ENCODE results near the gene CAPN11. TPM values are rescaled to one million over a fixed set of nuclear protein-coding genes. Genes with fewer than 3 reads are reported as not detected.

CAPN11 gene
- total RNA-seq, 1 experiment from 2014 or later = not detected

- Histone ChIP-seq H3K9me3 (ENCODE audit: low read length) (no peaks in the 10 kb centered on the region), H4K20me1 (ENCODE audit: low read length) (peaks cover 5% of the 10 kb centered on the region; the same call in 1 of the 2 replicates), H3K9me2 (replicated peaks; ENCODE audit: low read length) (no peaks in the 10 kb centered on the region), H3K36me3 (ENCODE audit: low read depth, low read length) (no peaks in the 10 kb centered on the region), H3K4me2 (ENCODE audit: low read length) (peak overlapping the region; percentile 37; the same call in 1 of the 2 replicates), H3K4me3 (ENCODE audit: low read length) (no peak overlapping the region), H3K4me1 (ENCODE audit: insufficient read depth, low read length) (peaks cover 29% of the 10 kb centered on the region), H3K79me2 (ENCODE audit: low read length) (peaks cover 26% of the 10 kb centered on the region), H3F3A (ENCODE audit: low read length, unreplicated experiment) (peaks cover 4% of the 10 kb centered on the region), H3K27me3 (ENCODE audit: low read length) (no peaks in the 10 kb centered on the region), H2AFZ (ENCODE audit: low read length) (no peak overlapping the region), H3K9ac (ENCODE audit: low read length) (no peak overlapping the region), H3K27ac (ENCODE audit: low read length) (no peak overlapping the region)
- intact Hi-C loops (cut with micrococcal nuclease) = loop anchor here (1.0 kb wide), 1 partner anchor 16 kb away; no protein-coding TSS in a partner anchor
- ChIA-PET CTCF (interaction anchor here (0.5 to 1.0 kb wide), 7 partner anchors 13 to 225 kb away, joined by 3 to 15 read pairs (median 7); partner anchors contain the start of gene SLC35B2), POLR2A (ENCODE audit: unreplicated experiment) (interaction anchor here (0.6 kb wide), 1 partner anchor 35 kb away, joined by 24 read pairs; no protein-coding TSS in a partner anchor)
- no TSS peak for BruUV-seq (replicated peaks)
- DNase-seq (peak; percentile 81), ATAC-seq (peak; percentile 45)
- TF ChIP-seq EZH2phosphoT487 (IDR thresholded peaks at IDR 0.05; ENCODE audit: borderline replicate concordance, low read length) (no peak), EZH2 (IDR thresholded peaks at IDR 0.05; ENCODE audit: low read length, unreplicated experiment) (no peak), CTCF (conservative IDR thresholded peaks at IDR 0.05; ENCODE audit: low read depth, low read length) (peak; percentile 78)
Observed at GRCh38 chr6:44221291-44221960, 62.8 kb downstream of the CAPN11 start.

DNA sequence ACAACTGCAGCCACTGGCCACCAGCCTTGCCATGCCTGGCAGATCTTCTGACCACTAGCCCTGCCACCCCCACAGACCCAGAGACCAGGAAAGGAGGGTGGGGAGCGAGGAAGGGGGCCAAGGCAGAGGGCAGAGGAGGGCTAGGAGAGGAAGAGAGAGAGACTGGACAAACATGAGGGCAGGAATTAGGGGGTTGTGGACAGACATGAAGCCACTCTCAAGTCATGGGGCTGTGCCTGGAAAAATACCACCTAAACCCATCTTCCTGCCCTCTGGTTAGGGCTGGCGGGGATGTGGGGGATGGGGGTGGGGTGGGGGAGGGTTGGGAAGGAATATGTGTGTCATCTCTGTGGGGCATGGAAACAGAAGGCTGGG lies 63.3 kb downstream of the CAPN11 start:
- Histone ChIP-seq H3F3A (ENCODE audit: low read length, unreplicated experiment) (peaks cover 4% of the 10 kb centered on the region), H3K4me1 (ENCODE audit: insufficient read depth, low read length) (peaks cover 29% of the 10 kb centered on the region), H3K27ac (ENCODE audit: low read length) (no peak overlapping the region), H3K9ac (ENCODE audit: low read length) (no peak overlapping the region), H4K20me1 (ENCODE audit: low read length) (peaks cover 5% of the 10 kb centered on the region; the same call in 1 of the 2 replicates), H3K79me2 (ENCODE audit: low read length) (peaks cover 30% of the 10 kb centered on the region), H3K36me3 (ENCODE audit: low read depth, low read length) (no peaks in the 10 kb centered on the region), H3K4me2 (ENCODE audit: low read length) (peak overlapping the region; percentile 37; the same call in 1 of the 2 replicates), H3K9me3 (ENCODE audit: low read length) (no peaks in the 10 kb centered on the region), H3K27me3 (ENCODE audit: low read length) (no peaks in the 10 kb centered on the region), H2AFZ (ENCODE audit: low read length) (no peak overlapping the region), H3K4me3 (ENCODE audit: low read length) (no peak overlapping the region), H3K9me2 (replicated peaks; ENCODE audit: low read length) (no peaks in the 10 kb centered on the region)
- no peak for TF ChIP-seq EZH2phosphoT487 (IDR thresholded peaks at IDR 0.05; ENCODE audit: borderline replicate concordance, low read length)
- no peak for TF ChIP-seq EZH2 (IDR thresholded peaks at IDR 0.05; ENCODE audit: low read length, unreplicated experiment)
- no peak for TF ChIP-seq CTCF (conservative IDR thresholded peaks at IDR 0.05; ENCODE audit: low read depth, low read length)
- ChIA-PET POLR2A (ENCODE audit: unreplicated experiment) (interaction anchor here (0.6 to 0.7 kb wide), 2 partner anchors 34 to 462 kb away, joined by 3 to 24 read pairs; no protein-coding TSS in a partner anchor), CTCF (interaction anchor here (0.5 to 1.0 kb wide), 7 partner anchors 12 to 226 kb away, joined by 3 to 15 read pairs (median 7); partner anchors contain the start of gene SLC35B2)
- ATAC-seq (no peak), DNase-seq (no peak)
- BruUV-seq (replicated peaks) = no TSS peak
- intact Hi-C loops (cut with micrococcal nuclease) = loop anchor here (1.0 kb wide), 1 partner anchor 15 kb away; no protein-coding TSS in a partner anchor
